KOPT-K1 (cell line): ENCODE measurements around the gene EXOC3.

ENCODE experiments used
- H3K27ac ChIP-seq: fragments of 200-600 bp; sonication (generic); 2 replicates; pipeline ENCODE4 v1.5.1; 2016; ENCODE audit warnings: antibody characterized with exemption, mild to moderate bottlenecking, low read depth, low read length; ENCODE audit not compliant: poor library complexity, severe bottlenecking
- H3K36me3 ChIP-seq: fragments of 200-600 bp; sonication (generic); 2 replicates; pipeline ENCODE4 v1.5.1; 2017; ENCODE audit warnings: antibody characterized with exemption, mild to moderate bottlenecking, low read length, moderate library complexity; ENCODE audit not compliant: insufficient read depth
- H3K9me3 ChIP-seq: fragments of 200-600 bp; sonication (generic); 2 replicates; pipeline ENCODE4 v1.5.1; 2017; ENCODE audit warnings: antibody characterized with exemption, low read length, mild to moderate bottlenecking; ENCODE audit not compliant: insufficient read depth, poor library complexity, severe bottlenecking

EXOC3 gene

DNA sequence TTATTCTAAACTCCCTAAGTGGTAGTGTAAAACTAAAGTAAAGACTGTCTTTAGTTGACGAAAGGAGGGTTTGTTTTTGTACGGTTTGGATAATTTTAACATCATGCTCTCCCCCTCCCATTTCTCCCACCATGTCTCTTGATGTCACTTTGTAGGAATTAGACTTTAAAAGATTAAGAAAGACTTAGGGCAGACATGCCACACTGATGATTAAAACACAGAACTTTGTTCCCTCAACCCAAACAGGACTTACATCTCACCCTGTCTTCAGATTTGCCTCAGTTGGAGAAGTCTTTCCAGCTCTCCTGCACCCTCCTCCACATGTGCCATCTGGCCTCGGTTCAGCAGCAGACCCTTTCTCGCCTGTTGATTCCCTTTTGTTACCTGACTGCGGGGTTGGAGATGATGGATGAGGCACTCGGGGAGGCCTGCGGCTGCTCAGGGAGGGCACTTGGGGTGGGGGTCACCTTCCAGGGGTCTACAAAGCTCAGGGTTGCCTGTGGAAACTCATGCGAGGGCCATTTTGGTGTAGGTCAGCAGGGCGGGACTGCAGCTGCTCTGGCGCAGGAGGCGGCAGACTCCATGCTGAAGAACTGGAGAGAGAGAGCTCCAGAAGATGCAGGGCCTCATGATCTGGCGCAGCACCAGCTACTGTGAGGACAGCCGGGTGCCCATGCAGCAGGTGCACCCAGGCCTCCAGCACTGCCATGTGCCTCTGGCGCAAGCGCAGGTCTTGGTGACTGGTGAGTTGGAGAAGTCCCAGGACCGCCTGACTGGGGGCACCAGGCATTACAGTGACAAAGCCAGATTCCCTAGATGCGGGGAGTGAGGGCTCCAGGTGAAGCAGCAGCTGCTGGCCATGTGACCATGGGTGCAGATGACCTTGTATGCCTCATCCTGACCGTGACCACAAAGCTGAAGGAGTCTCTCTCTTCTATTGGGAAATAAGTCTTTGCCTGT lies 24.5 kb upstream of the EXOC3 start:
- no peak overlapping the region for H3K27ac ChIP-seq
- no peaks in the 10 kb centered on the region for H3K36me3 ChIP-seq
- no peaks in the 10 kb centered on the region for H3K9me3 ChIP-seq

DNA sequence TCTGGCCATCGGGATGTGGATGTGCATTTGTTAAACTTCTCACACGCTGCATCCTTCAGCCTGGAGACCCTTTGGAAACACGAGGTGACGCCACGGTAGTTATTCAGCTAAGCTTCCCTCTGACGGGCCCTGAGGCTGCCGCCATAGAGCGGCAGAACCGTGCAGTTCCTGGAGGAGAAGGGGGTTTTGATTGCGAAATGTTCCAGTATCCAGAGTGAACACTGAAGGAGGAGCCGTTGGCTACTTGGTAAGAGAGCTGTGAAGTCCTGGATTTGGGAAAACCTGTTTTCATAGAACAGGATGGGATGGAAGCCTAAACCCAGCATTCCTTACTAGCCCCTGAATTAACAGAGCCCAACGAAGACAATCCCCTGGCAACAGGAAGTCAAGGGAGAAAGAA lies 23.0 kb upstream of the EXOC3 start:
- Histone ChIP-seq H3K27ac (no peak overlapping the region), H3K9me3 (no peaks in the 10 kb centered on the region), H3K36me3 (no peaks in the 10 kb centered on the region)

DNA sequence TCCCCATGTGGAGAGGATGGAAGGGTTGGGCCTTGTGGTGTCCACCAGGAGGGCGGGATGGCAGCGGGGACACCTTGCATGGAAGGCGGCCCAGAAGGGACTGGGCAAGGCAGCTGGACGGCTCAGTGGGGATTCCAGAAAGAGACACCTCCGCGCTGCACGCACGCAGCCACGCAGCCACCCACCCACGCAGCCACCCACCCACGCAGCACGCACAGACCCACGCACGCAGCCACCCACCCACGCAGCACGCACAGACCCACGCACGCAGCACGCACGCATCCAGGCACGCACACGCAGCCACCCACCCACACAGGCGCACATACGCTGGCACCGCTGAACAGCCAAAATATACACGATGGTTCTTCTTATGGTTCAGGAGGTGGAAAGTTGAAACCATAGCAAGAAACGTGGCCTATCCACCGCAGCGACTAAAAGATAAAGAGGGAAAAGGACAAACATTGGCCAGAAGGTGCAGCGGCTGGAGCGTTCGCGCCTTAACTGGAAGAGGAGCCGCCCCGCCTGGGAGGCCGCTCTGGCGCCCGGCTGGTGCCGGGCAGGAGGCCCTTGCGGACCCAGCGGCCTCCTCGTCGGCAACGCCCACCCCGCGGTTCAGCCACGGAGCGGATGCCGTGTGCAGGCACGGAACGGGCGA lies 22.2 kb upstream of the EXOC3 start:
- H3K9me3 ChIP-seq, result no peaks in the 10 kb centered on the region
- no peak overlapping the region for H3K27ac ChIP-seq
- no peaks in the 10 kb centered on the region for H3K36me3 ChIP-seq

DNA sequence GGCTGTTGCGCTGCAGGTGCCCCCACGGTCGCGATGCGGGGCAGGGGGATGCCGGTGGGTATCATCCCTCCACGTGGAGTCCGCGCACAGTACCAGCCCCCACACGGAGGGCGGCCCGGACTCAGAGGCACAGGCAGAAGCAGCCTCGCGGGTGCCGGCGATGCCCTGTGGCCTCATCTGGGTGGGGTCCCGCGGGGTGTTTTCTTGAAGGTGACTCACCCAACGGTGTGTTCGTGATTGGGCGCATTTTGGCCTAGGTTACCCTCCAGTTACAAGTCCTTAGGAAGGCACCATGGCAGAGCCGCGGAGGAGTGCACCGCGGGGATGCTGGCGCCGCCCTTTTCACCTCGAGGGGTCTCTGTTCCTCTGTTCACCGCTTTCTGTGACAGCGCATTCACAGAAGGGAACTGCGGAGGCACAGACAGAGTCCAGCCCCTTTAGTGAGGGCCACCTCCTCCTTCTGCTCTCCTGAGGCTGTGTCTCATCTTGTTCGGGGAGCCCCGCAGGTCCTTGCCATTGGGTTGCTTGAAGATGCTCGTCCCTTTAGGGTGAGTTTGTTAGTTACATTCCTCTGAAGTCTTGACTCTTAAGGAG lies 21.6 kb upstream of the EXOC3 start:
- Histone ChIP-seq H3K27ac (no peak overlapping the region), H3K9me3 (no peaks in the 10 kb centered on the region), H3K36me3 (no peaks in the 10 kb centered on the region)

DNA sequence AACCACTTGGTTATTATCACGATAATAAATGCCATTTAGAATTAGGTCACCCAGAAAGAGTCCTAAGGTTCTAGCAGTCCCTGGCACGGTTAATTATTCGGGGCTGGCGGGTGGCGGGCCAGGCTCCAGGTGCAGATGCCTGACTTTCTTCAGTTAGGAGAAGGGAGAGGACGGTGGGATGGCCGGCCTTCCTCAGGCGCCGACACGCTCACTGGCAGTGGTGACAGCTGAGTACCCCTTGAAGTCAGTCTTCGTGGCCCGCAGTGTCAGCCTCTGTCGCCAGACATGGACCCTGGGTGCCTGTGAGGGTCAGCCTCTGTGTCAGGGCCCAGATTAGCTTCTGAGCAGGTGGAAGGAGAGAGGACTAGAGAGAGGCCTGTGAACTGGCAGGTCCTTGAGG lies 21.1 kb upstream of the EXOC3 start:
- H3K27ac ChIP-seq, result no peak overlapping the region
- no peaks in the 10 kb centered on the region for H3K36me3 ChIP-seq

DNA sequence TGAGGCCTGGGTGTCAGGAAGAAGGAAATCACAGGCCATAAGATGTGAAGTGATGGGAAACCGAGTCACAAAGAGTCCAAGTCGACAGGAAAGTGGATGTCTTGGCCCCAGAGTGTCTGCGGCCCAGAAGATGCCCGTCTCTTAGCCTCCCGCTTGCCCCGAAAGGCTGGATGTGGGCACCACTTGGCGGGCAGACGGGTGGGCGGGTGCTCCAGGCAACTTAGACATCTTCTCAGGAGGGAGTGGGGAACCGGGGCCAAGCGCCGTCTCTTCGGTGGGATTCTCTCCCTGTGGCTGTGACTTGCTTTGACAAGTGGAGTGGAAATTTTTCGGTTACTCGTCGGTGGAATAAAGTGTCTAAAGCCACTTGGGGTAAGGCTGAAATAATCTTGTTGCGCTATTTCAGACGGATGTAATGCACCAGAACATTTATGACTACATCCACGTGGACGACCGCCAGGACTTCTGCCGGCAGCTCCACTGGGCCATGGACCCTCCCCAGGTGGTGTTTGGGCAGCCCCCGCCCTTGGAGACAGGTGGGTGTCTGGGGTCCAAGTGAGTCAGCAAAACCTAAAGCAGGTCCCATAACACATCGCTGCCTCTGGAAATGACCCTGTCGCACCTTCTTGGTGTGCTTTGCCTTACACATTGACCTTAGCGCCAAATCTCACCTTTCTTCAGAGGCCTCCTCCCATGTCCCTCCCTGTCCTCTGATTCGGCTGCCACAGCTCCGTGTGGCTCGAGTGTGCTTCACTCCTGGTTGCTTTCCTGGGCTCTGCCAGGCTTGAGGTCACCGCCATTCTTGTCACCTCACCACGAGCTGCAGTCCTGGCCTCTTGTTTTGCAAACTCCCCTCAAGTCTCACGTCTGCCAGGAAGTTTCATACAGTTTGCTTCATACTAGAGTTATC lies 20.4 kb upstream of the EXOC3 start:
- no peaks in the 10 kb centered on the region for H3K9me3 ChIP-seq
- peak overlapping the region; percentile 20 for H3K27ac ChIP-seq
- H3K36me3 ChIP-seq, result no peaks in the 10 kb centered on the region

More for the DNA sequence above, 21.1 kb upstream of the EXOC3 start:
- H3K9me3 ChIP-seq, result no peaks in the 10 kb centered on the region

DNA sequence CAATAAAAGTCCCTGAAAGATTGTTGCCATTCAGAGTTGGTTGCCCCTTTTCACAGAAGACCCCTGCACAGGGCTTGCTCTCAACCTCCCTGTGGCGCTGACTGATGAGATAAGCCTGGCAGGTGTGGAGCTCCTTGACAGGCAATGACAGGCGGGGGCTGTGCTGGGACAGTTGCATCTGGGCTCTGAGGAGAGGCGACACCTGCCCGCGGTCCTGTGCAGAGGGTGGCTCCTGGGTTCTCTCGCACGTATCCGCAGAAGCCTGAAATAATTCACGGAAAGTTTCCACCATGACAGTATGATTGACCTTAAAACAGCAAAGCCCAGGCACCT lies 19.8 kb upstream of the EXOC3 start:
- Histone ChIP-seq H3K27ac (peak overlapping the region; percentile 20), H3K9me3 (no peaks in the 10 kb centered on the region), H3K36me3 (no peaks in the 10 kb centered on the region)

DNA sequence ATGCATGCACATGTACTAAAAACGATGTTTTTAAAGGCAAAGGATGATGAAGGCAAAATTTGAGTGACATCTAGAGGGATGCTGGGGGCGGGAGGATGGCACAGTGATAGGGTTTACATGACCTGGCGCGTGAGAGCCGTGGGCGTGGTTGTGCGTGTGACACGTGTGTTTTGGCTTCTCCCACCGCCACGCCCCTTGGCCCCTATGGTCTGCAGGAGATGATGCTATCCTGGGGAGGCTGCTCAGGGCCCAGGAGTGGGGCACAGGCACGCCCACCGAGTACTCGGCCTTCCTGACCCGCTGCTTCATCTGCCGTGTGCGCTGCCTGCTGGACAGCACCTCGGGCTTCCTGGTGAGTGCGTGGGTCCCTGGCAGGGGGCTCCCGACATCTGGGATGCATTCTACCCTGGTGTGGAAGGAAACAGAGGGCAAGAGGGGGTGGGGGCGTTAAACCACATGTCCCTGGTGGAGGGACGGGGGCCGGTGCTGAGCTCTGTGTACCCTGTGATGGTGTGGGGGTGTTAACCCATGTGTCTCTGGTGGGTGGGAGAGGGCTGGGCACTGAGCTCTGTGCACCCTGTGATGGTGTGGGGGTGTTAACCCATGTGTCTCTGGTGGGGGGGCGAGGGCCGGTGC lies 19.2 kb upstream of the EXOC3 start:
- no peaks in the 10 kb centered on the region for H3K9me3 ChIP-seq
- peak overlapping the region; percentile 20 for H3K27ac ChIP-seq
- H3K36me3 ChIP-seq, result no peaks in the 10 kb centered on the region

DNA sequence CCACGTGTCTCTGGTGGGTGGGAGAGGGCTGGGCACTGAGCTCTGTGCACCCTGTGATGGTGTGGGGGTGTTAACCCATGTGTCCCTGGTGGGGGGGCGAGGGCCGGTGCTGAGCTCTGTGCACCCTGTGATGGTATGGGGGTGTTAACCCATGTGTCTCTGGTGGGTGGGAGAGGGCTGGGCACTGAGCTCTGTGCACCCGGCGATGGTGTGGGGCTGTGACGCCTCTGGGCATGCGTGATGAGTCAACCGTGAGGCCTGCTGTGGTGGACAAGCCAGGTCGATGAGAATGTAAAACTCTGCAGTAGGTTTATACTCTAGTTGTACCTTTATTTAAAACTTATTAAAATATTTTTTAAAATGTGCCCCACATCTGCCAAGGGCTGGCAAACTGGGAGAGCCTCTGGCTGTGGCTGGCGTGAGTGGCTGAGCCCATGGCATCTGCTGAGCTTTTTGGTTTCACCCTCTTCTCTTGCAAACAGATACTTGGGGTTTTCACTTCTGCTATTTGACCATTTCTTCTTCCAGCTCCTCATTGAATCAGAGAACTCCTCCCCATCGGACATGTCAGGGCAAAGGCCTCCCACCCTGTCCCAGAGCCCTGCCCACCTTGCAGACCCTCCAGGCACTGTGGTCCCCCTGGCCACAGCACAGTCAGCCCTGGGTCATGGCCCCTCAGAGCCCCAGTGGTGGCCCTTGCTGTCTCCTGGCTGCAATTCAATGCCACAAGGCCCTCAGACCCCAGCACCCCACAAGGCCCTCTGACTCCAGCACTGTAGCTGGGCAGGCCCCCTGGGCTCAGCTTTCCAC lies 18.5 kb upstream of the EXOC3 start:
- no peaks in the 10 kb centered on the region for H3K36me3 ChIP-seq
- no peak overlapping the region for H3K27ac ChIP-seq

DNA sequence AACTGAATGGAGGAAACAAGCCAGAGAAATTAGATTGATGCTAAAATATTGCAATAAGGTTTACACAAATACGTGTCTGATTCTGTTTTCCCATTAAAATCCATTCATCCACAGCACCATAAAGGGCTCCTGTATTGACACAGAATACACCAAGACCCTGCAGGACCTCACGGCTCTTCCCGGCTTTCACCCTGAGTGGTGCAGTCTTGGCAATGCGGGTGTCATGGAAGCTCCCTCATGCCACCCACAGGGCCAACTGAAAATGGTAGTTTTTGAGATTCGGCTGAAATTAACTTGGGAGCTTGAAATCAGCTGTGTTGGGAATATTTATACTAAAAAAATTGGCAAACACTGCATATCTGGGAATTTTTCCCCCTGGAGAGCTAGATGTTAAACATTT lies 17.3 kb upstream of the EXOC3 start:
- Histone ChIP-seq H3K9me3 (no peaks in the 10 kb centered on the region), H3K27ac (no peak overlapping the region), H3K36me3 (no peaks in the 10 kb centered on the region)

More for the DNA sequence above, 18.5 kb upstream of the EXOC3 start:
- H3K9me3 ChIP-seq, result no peaks in the 10 kb centered on the region

DNA sequence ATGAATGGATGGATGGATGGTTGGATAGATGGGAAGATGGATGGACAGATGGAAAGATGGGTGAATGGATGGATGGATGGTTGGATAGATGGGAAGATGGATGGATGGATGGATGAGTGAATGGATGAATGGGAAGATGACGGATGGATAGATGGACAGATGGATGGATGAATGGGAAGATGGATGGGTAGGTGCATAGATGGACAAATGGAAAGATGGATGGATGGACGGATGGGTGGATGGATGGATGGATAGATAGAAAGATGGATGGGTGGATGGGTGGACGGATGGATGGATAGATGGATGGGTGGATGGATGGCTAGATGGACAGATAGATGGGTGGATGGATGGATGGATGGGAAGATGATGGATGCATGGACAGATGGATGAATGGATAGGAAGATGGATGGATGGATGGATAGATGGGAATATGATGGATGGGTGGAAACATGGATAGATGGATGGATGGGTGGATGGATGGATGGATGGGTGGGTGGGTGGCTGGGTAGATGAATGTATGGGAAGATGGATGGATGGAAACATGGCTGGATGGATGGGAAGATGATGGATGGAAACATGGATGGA lies 16.5 kb upstream of the EXOC3 start:
- Histone ChIP-seq H3K9me3 (no peaks in the 10 kb centered on the region), H3K36me3 (no peaks in the 10 kb centered on the region), H3K27ac (no peak overlapping the region)

DNA sequence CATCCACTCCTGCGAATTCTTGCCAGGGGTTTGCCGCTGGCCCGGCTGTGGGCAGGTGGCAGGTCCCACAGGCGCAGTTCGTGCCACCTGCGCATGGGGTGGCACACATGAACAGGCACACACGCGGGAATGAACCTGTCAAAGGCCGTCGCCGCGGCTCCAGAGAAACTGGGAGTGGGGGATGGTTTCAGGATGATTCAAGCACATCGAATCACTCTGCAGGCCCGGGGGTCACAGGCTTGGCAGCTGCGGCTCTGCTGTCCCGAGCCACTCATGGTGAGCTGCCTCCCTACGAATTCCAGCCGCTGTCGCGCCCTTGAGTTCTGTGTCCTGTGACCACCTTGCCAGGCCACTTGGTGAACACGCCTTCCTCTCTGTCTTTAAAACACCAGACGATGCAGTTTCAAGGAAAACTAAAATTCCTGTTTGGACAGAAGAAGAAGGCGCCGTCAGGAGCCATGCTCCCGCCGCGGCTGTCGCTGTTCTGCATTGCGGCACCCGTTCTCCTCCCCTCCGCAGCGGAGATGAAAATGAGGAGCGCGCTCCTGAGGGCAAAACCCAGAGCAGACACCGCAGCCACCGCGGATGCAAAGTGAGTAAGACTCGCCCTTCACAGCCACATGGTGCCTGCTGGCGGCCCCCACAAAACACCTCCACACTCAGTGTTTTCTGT lies 15.4 kb upstream of the EXOC3 start:
- Histone ChIP-seq H3K9me3 (no peaks in the 10 kb centered on the region), H3K27ac (no peak overlapping the region), H3K36me3 (no peaks in the 10 kb centered on the region)

DNA sequence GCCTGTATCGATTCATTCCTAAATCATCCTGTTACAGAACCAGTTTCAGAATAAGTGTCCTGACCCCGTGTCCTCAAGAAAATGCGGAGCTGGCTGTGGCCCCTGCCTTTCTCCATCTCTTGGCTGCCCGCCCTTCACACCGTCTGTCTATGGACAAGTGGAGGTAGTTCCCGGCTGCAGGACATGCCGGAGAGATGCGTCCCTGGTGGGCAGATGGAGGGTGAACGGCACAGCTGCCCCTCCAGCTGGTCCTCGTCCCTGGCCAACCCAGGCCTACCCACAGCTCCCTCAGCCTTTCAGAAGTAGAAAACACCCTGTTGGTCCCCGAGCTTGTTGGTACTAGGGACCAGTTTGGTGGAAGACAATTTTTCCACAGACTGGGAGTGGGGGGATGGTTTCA lies 14.8 kb upstream of the EXOC3 start:
- Histone ChIP-seq H3K27ac (no peak overlapping the region), H3K9me3 (no peaks in the 10 kb centered on the region), H3K36me3 (no peaks in the 10 kb centered on the region)
